PC-3 (cell line): ENCODE data around the gene OR8D1.

Experiments used
- CTCF ChIP-seq: fragments of 300-600 bp; sonication (generic); conservative IDR thresholded peaks from 2 replicates; pipeline ENCODE4 v1.5.1; 2017; ENCODE audit warnings: antibody characterized with exemption, low read depth, mild to moderate bottlenecking, low read length
- EZH2 ChIP-seq: fragments of 300-600 bp; sonication (generic); IDR thresholded peaks from one replicate; pipeline ENCODE4 v1.6.1; 2017; ENCODE audit warnings: antibody characterized with exemption, mild to moderate bottlenecking, low read length; ENCODE audit not compliant: unreplicated experiment

GRCh38 chr11:124359566-124359965 is 45.8 kb upstream of the OR8D1 start:
- TF ChIP-seq CTCF (no peak), EZH2 (no peak)
